Suppressor macrophage treated with lipopolysaccharide for 4 hours (primary cell): ENCODE results near the gene DCK.

Source experiments
- DNase-seq: peaks from one replicate; pipeline ENCODE4 v3.0.0-alpha.2; 2020

The DCK gene

GRCh38 chr4:71065991-71066510, 72.6 kb downstream of the DCK start:
- DNase-seq = no peak

GRCh38 chr4:71066737-71067716, 73.6 kb downstream of the DCK start:
- DNase-seq = no peak

GRCh38 chr4:71069063-71069462, 75.6 kb downstream of the DCK start:
- no peak for DNase-seq

- no peak for DNase-seq
Observed at GRCh38 chr4:71070015-71070414, 76.6 kb downstream of the DCK start.

- DNase-seq = no peak
Observed at GRCh38 chr4:71074452-71075299, 81.2 kb downstream of the DCK start.
